Measurements from ENCODE around the gene GCSAM. TPM values are rescaled to one million over a fixed set of nuclear protein-coding genes. Genes with fewer than 3 reads are reported as not detected.

Gene GCSAM, protein sequence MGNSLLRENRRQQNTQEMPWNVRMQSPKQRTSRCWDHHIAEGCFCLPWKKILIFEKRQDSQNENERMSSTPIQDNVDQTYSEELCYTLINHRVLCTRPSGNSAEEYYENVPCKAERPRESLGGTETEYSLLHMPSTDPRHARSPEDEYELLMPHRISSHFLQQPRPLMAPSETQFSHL
- total RNA-seq: under 1 TPM; 0.08 to 0.35 TPM
- long read RNA-seq: 0 reads

GRCh38 chr3:112132975-112133448 lies at the start of gene GCSAM:
Gene GCSAM (minus strand): TSS chr3:112133248. CDS start chr3:112133120, 128 bp downstream.
- ATAC-seq (peak; percentile 67 to 85), DNase-seq (peak; percentile 39)
- intact Hi-C loops (cut with DNase I): no loop called here

DNA sequence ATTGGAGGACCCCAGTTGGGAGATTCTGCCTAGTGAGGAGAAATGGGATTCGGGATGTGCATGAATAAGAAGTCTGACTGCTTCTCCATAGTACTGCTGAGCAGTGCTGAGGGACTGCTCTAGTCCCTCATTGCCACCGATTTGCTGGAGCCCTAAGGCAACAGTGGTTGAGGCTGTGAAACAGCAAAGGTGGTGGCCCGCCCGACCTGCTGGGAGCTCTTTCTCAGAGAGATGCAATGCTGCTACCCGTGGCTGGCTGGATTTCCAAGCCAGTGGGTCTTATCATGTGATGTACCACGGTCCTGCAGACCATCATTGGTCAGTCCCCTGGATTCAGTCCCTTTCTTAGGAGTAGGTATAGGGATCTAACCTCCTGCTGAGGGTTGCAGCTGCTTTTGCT lies 42.6 kb upstream of the GCSAM start:
- intact Hi-C loops (cut with DNase I): no loop called here
- ATAC-seq (no peak), DNase-seq (no peak)

DNA sequence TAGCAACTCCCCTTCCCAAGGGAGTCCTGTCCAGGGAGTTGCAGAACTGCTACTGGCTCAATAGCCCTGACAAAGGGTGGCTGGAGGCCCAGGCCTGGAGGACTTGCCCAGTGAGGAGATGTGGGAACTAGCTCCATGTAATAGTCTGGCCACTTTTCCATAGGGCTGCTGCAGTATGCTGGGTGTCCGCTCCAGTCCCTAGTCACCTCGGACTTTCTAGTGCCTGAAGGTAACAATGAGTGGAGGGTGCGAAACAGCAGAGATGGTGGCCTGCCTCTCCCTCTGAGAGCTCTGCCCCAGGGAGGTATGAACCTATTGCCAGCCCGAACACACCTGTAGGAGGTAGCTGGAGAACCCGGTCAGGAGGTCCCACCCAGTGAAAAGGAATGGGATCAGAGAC lies 42.0 kb upstream of the GCSAM start:
- ATAC-seq: no peak
- DNase-seq: no peak
- intact Hi-C loops (cut with DNase I): no loop called here

DNA sequence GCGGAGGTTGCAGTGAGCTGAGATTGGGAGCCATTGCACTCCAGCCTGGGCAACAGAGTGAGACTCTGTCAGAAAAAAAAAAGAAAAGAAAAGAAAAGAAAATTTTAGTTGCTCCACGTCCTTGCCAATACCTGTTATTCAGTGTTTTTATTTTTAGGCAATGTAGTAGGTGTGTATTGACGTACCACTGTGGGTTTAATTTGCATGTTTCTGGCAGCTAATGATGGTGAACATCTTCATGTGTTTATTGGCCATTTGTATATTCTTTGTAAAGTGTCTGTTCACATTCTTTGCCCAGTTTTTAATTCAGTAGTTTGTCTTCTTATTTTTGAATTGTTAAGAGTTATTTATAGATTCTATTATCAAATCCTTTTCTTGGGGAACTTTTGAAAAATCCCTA lies 38.1 kb upstream of the GCSAM start:
- intact Hi-C loops (cut with DNase I): no loop called here
- ATAC-seq (no peak), DNase-seq (no peak)

DNA sequence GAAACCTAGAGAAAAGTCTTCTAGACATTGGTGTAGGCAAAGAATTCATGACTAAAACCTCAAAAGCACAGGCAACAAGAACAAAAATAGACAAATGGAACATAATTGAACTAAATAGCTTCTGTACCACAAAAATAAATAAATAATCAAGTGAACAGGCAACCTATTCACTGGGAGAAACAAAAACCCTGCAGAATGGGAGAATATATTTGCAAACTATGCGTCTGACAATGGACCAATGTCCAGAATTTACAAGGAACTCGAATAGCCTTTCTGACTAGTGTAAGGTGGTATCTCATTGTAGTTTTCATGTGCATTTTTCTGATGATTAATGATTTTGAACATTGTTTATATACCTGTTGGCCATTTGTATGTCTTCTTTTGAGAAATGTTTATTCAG lies 37.0 kb upstream of the GCSAM start:
- ATAC-seq: no peak

GRCh38 chr3:112167758-112168157 lies 34.7 kb upstream of the GCSAM start:
- DNase-seq (no peak), ATAC-seq (no peak)
- intact Hi-C loops (cut with DNase I): no loop called here

More for the DNA sequence above, 37.0 kb upstream of the GCSAM start:
- DNase-seq: no peak
- intact Hi-C loops (cut with DNase I): no loop called here

DNA sequence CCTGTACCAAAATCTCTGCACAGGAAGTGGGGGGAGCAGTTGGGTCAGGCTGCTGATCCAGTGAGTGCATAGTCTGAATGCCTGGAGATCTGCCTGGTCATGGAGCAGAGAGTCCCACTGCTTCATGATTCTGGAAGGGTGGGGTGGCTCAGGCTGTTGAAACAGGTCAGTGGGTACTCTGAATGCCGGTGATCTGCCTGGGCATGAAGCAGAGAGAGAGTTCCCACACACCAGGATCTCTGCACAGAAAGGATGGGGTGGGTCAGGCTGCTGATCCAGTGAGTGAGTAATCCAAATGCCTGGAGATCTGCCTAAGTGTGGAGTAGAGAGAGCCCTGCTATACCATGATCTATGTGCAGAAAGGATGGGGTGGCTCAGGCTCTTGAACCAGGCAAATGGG lies 16.1 kb upstream of the GCSAM start:
- intact Hi-C loops (cut with DNase I): no loop called here
- ATAC-seq (no peak), DNase-seq (no peak)

GRCh38 chr3:112143689-112144088 lies 10.6 kb upstream of the GCSAM start:
- intact Hi-C loops (cut with DNase I): no loop called here
- DNase-seq (no peak), ATAC-seq (no peak)

DNA sequence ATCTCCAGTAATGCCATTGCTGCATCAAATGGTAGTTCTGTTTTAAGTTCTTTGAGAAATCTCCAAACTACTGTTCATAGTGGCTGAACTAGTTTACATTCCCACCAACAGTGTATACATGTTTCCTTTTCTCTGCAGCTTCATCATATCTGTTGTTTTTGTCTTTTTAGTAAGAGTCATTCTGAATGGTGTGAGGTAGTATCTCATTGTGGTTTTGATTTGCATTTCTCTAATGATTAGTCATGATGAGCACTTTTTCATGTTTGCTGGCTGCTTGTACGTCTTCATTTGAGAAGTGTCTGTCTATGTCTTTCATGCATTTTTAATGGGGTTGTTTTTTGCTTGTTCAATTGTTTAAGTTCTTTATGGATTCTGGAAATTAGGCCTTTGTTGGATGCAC lies 10.2 kb upstream of the GCSAM start:
- DNase-seq: no peak
- ATAC-seq: no peak
- intact Hi-C loops (cut with DNase I): no loop called here

DNA sequence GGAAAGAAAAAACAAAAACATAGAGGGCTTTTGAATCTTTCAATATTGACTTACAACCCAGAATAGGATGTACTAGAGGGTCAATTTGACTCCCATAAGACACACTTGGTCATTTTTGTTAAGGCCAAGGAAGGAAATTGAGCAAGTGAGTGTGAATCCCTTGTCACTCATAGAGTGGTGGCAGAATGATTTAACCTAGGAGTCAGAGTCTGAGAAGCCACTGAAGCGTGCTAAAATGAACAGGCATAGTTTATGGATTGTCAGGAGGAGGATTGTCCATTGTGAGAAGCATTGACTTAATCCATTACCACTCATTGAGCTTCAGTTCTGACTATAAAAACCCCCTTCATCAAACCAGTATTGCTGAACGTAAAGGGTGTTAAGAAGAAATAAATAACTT lies 8.2 kb upstream of the GCSAM start:
- ATAC-seq (no peak), DNase-seq (no peak)
- intact Hi-C loops (cut with DNase I): no loop called here

GRCh38 chr3:112140584-112140983 lies 7.5 kb upstream of the GCSAM start:
- intact Hi-C loops (cut with DNase I): no loop called here
- ATAC-seq (no peak), DNase-seq (no peak)

DNA sequence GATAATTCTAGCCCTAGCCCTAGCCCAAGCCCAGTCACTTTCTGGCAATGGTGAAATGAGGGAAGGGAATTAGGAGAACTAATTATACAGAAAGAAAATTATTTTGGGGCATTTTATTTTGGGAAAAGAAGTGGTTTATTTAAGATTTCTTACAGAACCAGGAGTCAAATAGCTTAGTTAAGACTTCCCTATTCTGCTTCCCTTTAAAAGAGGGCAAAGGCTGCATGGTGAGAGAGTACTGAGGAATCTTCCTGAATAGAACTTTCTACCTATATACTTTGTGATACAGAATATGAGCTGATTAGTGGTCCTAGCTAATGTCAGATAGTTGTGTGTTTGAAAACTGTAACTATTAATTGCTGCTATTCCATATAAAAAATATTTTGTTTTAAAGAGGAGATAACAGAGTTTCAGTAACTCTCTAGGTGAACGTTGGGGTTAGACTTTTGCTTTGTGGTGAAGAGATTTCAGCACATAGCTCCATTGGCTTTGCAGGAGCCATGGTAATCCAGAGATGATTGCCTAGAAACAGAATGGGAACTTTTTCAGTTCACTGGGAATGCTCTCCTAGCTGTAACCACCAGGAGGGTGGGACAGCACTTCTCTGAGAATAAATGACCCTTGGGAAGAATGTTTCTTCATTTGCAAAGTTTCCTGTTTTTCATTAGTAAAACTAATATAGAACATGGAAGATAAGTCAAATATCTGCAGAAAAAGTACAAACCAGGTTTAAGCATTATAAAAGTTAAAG lies 5.3 kb upstream of the GCSAM start:
- DNase-seq (no peak), ATAC-seq (no peak)
- intact Hi-C loops (cut with DNase I): no loop called here

DNA sequence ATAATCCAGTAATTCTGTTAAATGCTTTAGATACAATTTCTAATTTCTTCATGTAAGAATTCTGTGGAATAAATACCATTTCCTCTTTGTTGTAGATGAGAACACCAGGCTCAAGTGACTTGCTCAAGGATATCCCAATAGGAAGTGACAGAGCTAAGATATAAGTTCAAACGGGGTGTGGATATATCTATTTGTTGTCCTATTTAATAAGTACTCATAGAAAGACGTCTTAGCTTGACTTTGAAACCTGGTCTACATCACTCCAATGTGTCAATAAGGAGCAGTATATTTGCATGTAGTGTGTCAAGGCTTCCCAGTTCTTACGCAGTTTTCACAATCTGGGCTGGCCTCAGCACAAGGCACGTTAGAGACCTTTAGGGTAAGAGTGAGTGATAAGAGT lies 4.7 kb upstream of the GCSAM start:
- ATAC-seq (no peak), DNase-seq (no peak)
- intact Hi-C loops (cut with DNase I): no loop called here

DNA sequence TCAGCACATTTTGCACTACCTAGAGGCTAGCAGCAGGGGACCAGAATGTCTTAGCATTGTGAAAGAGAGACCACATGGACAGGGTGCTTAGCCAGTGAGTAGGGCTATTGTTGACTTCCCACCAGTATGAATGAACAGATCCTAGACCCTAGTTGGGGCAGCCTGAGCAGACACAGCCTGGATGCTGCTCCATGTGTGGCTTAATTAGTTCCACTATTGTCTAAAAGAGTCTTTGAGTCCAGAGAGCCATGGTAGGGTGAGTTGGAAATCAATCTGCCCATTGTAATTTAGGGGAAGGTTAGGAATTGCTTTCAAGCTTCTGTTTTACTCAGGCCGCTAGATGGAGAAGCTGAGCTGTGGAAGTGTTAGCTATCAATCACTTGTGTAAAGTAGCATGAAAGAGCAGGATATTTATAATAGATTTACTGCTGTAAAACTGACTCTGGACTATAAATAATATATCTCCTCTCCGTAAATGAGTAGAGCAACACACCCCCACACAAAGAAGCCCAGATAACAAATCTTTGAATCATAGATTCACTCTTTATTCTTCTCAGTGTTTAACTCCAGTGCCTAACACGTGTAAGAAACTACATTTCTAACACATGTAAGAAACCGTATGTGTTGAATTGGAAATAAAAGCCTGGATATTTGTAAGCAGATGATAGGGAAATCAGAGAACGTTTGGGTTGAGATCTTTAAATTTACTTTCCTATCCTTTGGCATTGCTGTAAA lies 4.1 kb upstream of the GCSAM start:
- DNase-seq (no peak), ATAC-seq (peak; percentile 46 to 66)
- intact Hi-C loops (cut with DNase I): no loop called here

GRCh38 chr3:112136046-112136445 lies 3.0 kb upstream of the GCSAM start:
- DNase-seq (no peak), ATAC-seq (no peak)
- intact Hi-C loops (cut with DNase I): no loop called here

DNA sequence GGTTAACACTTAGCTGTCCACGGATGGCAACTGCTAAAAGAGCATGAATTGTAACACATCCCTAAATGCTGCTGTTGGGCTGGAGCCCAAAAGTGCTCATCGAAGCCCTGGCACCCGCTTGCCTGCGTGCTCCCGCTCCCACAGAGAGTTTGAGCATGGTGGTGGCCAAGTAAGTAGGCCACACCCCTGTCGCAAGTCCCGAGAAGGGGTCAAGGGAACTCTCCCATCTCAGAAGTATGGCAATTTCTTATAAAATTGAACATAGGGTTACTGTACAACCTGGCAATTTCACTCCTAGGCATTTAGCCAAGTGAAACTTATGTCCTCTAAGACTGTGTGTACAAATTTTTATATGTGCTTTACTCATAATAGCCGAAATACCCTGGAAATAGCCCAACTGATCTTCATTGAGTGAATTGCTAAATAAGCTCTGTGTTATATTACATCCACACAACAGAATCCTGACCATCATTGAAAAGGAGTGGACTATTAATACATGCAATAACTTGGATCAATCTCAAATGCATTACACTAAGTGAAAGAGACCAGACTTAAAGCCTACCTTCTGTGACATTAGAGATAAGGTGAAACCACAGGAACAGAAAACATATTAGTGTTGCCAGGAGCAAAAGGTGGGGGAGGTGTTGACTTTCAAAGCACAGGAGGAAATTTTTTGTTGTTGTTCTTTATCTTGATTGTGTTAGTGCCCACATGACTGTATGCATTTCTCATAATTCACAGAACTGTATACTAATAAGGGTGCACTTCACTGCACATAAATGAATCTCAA lies 1.5 kb upstream of the GCSAM start:
- intact Hi-C loops (cut with DNase I): no loop called here
- ATAC-seq: no peak

DNA sequence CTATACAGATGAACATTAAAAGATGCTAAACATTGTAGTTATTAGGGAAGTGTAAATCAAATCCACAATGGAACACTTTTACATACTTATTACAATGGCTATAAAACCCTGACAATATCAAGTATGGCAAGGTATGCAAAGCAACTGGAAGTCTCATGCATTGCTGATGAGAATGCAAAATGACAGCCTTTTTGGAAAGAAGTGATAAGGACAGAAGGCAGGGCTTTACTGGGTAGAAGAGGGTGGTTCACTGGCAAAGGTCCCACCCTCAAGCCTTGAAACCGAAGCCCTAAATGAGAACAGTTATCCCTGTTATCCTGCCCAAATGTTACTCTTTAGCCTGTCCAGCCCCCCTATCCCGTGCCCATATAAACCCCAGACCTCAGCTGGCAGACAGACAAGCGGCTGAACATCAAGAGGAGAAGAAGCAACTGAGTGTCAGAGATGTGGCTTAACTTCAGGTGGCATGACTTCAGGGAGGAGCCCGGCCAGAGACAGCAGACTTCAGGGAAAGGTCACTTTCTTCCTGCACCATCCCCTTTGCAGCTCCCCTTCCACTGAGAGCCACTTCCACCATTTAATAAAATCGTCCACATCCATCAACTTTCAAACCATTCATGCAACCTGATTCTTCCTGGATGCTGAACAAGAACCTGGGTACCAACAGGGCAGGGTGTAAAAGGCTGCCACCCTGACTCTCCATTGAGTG lies 732 bp upstream of the GCSAM start:
- ATAC-seq (no peak), DNase-seq (no peak)
- intact Hi-C loops (cut with DNase I): no loop called here

More for the DNA sequence above, 1.5 kb upstream of the GCSAM start:
- no peak for DNase-seq

DNA sequence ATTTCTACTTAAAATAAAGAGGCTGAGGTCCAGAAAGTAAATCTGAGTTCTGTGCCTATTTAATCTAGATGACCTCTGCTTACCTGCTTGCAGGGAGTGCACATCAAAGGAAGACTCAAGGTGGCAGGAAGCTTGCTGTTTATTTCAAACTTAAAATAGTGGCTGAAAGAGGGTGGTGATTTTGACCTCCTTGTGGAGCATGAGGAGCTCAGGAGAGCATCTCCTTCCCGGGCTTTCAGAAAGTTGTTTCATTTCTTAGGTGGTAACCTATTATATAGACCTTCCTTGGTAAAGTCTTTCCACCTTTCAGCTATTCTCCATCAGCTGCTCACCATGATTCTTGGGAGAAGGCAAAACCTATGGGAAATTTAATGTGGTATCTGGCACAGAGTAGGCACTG lies 494 bp downstream of the GCSAM start:
- no peak for DNase-seq
- intact Hi-C loops (cut with DNase I): no loop called here

DNA sequence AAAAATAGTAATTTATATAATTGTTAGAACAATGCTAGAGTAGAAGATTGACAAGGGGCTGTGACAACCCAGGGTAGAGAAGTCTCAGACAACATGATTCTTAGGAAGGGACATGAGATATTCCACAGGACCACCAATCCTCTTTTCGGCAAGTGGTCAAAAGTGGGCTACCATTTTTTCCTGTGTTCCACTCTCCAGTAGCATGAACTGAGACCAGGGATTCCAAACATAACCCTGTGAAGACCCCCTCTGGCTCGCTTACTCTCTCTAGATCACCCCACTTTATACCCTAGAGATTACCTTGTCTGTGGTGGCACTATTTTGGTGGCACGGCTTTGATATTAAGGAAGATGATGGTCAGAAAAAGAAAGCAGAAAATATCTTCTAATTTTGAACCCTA lies 960 bp downstream of the GCSAM start:
- DNase-seq: no peak
- intact Hi-C loops (cut with DNase I): no loop called here
- no peak for ATAC-seq

More for the DNA sequence above, 494 bp downstream of the GCSAM start:
- ATAC-seq: no peak
